Measurements from ENCODE around the gene ZNF565. TPM values are rescaled to one million over a fixed set of nuclear protein-coding genes. Genes with fewer than 3 reads are reported as not detected.
"Not testable (repeated sequence)": the region's sequence is repeated elsewhere in the genome, so short reads cannot be mapped to it uniquely, and the experiment has no call there.

Gene ZNF565
- total RNA-seq, 2 donors from 2014 or later: 4.5 to 4.8 TPM

DNA sequence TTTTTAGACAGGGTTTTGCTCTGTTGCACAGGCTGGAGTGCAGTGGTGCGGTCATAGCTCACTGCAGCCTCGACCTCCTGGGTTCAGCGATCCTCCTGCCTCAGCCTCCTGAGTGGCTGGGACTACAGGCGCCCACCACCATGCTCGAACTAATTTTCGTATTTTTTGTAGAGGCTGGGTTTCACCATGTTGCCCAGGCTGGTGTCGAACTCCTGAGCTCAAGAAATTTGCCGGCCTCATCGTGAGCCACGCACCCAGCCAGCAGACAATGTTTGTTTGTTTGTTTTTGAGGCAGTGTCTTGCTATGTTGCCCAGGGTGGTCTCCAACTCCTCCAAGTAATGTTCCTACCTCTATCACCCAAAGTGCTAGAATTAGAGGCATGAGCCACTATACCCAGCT lies 61.3 kb downstream of the ZNF565 start:
- ATAC-seq: no peak
- intact Hi-C loops (cut with DNase I): no loop called here
- DNase-seq: no peak

DNA sequence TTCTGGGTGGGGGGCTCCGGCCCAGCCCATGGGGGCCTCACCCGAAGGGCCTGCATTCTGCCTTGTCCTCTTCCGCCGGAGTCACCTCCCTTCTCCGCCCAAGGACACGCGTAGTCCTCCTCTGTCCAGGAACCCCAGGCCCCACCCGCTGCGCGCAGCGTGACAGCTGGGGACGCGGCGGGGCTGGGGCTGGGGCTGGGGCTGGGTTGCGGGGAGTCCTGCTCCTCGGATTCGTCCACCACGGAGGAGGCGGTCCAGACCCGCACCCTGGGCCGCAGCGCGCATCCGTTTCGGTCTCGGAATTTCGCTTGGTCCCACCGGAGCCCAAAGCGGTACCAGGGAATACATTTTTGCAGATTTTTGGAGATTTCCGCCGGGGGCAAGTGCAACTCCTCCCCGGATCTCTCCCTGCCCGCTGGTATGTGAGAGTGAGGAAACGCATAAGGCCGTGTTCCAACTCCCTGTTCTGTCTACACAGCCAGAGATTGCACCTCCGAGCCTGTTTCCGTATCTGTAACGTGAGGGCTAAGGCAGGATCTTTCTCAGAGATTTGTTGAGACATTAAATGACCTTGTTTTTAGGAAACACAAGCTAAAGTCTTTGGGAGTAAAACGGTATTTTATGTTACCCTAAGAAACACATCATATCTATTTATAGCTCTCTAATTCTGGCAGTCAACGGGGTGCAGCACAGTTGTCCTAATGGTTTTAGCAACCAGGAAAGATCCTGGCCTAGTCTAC lies 61.9 kb downstream of the ZNF565 start, which contains the start of gene COX7A1:
COX7A1 (minus strand) TSS at position 96 of the 740 bp plus-strand sequence; CDS start at position 56, 40 bp downstream.
- intact Hi-C loops (cut with DNase I): no loop called here
- ATAC-seq (peak; percentile 90 to 91), DNase-seq (peak; percentile 84)

DNA sequence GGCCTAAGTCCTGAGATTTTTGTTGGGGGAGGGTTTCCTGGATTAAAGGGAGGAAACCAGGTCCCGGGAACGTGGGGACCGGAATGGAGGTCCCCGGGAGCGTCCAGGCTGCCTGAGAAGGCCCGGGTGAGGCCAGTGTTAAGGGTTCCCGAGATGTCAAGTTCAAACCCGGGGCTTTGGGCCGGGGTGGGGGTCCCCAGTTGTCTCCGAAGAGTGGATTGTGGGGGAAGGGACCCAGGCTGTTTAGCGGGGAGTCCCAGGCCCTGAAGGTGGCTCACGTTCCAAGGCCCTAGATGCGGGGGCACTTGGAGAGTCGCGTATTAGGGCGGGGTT lies 62.5 kb downstream of the ZNF565 start:
- DNase-seq (no peak), ATAC-seq (peak; percentile 9 to 13)
- intact Hi-C loops (cut with DNase I): no loop called here

DNA sequence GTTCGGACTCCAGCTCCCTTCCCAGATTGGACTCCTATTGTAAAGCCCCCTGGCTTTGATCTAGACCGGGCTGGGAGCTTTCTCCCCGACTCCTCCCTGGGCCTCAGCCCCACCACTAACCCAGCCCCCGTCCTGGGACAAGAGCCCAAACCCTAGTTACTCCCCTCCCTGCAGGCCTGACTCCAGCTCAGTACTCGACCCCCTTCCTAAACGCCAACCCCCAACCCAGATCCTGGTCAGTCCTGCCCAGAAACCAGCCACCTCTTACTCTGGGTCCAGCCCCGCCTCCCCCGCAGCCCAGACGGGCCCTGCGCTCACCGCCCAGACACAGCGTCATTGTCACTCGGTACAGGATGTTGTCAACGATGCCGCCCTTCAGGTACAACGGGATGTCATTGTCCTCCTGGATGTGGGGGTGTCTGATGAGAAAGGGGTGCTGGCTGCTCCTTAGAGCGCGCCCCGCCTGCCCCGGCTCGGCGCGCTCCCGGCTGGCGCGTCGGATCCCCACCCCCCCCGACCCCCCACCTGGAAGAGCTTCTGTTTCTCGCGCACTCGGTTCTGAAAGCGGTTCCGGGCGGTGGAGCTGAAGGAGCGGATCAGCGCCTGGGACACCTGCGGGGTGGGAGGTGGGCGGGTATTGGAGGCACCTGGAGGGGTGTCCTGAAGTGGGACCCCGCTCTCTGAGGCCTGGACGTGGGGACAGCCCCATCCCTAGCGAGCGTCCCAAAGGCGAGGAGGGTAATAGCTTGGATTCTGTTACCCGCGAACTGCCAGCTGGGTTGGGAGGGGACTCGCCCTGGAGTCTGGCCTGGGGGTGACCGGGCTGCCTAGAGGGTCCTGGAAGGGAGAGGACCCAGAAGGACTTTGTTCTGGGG lies 63.1 kb downstream of the ZNF565 start:
- peak; percentile 79 for DNase-seq
- ATAC-seq: peak; percentile 65 to 76
- intact Hi-C loops (cut with DNase I): no loop called here

DNA sequence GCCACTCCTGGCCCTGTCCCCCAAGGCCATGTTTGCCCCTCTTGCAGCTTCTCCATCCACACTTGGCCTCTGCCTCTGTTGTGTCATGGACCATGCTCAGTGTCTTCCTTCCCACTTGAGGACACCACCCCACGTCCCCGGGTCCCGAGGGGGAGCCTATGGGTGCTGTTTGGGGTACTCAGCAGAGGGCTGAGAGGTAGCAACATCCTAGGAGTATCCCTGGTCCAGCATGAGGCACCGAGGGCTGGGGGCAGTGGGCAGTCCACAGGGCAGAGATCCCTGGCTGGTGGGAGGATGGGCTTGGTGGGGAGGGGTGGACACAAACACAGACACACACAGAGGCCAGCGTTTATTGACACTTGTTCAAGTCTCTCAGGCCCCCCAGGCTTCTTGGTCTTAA lies 63.9 kb downstream of the ZNF565 start:
- DNase-seq (no peak), ATAC-seq (peak in 1 of 2 donors; percentile 1)
- intact Hi-C loops (cut with DNase I): no loop called here

DNA sequence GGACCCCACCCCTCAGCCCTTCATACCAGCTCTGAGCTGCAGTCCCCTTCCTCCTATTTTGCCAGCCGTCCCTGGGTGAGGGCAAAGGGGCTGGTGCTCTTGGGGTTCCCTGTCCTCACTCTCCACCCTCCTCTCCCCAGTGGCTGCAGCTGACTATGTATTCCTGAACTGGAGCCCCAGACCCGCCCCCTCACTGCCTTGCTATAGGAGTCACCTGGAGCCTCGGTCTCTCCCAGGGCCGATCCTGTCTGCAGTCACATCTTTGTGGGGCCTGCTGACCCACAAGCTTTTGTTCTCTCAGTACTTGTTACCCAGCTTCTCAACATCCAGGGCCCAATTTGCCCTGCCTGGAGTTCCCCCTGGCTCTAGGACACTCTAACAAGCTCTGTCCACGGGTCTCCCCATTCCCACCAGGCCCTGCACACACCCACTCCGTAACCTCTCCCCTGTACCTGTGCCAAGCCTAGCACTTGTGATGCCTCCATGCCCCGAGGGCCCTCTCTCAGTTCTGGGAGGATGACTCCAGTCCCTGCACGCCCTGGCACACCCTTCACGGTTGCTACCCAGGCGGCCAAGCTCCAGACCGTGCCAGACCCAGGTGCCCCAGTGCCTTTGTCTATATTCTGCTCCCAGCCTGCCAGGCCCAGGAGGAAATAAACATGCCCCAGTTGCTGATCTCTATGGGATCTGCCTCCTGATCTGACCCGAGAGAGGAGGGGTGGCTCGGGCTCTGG lies 64.6 kb downstream of the ZNF565 start:
- ATAC-seq: no peak
- intact Hi-C loops (cut with DNase I): no loop called here
- DNase-seq: no peak

DNA sequence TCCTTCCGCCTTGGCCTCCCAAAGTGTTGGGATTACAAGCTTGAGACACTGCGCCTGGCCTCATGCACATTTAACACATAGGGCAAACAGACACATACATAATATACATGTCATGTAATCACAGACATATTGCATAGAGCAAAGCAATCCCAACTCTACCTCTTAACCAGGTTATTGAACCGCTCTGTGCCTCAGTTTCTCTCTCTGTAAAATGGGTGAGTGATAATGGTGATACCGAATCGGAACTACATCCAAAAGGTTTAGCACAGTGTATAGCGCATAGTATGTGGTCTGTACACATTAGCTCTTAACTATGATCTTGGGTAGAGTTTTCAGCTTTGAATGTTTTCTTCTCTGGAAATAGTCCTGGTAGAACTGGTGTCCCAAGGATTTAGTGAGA lies 69.8 kb downstream of the ZNF565 start:
- ATAC-seq: no peak
- no peak for DNase-seq
- intact Hi-C loops (cut with DNase I): no loop called here

DNA sequence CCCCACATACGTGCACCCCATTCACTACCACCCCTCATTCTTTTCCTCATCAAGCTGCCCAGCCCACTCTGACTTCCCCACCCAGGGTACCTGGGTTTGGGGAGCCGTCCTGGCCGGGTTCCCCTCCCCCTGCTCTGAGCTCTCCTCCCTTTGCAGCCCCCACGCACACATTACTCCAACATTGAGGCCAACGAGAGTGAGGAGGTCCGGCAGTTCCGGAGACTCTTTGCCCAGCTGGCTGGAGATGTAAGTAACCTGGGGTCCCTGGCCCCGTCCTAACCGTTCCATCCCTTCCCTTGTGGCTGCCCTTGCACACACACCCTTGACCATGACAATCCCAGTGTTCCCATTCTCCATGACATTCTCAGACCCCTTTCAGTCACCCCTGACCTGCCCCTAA lies 72.0 kb downstream of the ZNF565 start:
- DNase-seq (no peak), ATAC-seq (no peak)
- intact Hi-C loops (cut with DNase I): no loop called here

DNA sequence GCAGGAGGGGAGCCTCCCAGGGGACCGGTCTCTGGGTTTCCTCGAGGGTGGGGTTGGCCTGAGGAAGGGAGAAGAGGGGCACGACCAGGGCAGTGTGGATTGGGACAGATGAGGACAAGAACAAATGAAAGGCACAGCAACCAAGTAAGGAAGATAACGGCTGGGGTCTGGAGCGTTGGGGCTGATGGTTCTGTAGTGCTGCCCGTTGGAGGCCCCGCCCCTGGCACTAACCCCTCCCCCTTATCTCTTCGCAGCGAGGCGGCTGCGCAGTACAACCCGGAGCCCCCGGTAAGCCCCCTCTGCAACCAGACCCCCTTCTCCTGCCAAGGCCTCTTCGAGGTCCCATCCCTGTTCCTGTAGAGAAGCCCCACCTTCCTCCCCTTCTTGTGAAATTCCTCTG lies 72.4 kb downstream of the ZNF565 start:
- intact Hi-C loops (cut with DNase I): no loop called here
- DNase-seq: no peak
- ATAC-seq: no peak

DNA sequence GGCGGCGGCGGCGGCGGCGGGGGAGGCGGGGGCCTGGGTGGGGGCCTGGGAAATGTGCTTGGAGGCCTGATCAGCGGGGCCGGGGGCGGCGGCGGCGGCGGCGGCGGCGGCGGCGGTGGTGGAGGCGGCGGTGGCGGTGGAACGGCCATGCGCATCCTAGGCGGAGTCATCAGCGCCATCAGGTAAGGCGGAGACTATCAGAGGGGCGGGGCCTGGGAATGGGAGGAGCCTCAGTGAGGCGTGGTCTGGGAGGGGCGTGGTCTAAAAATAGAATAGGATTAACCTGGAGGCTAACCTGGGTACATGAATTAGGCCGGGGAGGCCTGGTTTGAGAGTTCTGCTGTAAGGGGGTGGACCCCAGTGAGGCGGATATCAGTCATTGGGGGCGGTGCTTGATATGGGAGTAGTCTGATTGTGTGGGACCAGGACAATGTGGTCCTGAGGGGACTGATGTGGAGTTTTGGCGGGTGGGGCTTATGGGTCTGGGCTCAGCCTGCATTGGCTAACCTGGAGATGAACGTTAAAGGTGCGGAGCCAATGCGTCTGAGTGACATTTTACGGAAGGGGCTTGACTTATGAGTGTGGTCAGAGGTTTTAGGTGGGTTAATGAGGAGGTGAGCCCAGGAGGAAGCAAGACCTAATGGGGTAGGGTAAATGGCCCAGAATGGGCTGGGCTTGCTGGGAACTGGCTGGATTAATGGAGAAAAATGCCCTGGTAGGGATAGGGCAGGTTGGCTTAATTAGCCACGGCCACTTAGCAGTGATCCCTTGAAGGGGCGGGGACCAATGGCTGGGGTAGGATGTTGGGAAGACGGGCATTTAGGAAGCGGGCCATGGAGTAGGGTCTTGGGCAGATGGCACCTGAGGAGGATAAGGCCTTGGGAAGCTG lies 73.2 kb downstream of the ZNF565 start:
- intact Hi-C loops (cut with DNase I): no loop called here
- ATAC-seq: peak; percentile 79 to 80

DNA sequence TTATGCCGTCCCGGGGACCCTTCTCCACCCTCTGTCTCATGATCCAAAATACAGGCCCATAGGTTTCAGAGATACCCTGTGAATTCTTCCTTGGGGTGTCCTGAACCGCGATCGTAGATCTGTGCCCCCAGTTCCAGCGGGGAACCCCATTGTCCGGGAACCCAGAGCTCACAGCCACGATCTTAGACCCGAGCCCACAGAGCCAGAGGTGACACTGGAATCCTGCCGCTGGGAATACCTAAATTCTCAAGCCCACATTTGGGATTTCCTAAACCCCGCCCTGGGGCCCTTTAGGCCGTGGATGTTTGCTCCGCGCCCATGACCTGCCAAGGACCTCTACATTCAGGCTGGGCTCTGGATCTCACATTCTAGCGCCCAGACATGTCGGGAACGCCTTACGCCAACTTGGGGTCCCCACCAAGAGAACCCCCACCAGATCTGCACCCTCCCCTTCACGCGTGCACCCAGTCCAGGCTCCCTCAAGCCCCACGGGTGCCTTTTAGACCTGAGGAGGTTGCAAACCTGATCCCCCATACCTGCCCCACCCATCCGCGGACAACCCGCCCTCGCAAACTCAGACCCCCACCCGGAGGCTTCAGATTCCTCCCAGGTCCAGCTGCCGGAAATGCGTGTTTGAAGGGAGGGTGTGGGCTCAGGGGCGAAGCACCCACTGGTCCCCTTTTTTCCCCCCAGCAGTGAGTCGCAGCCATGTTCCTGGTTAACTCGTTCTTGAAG lies 74.0 kb downstream of the ZNF565 start:
- peak; percentile 65 for DNase-seq
- intact Hi-C loops (cut with DNase I): no loop called here
- peak; percentile 24 to 35 for ATAC-seq

More for the DNA sequence above, 73.2 kb downstream of the ZNF565 start:
- DNase-seq: peak; percentile 89

DNA sequence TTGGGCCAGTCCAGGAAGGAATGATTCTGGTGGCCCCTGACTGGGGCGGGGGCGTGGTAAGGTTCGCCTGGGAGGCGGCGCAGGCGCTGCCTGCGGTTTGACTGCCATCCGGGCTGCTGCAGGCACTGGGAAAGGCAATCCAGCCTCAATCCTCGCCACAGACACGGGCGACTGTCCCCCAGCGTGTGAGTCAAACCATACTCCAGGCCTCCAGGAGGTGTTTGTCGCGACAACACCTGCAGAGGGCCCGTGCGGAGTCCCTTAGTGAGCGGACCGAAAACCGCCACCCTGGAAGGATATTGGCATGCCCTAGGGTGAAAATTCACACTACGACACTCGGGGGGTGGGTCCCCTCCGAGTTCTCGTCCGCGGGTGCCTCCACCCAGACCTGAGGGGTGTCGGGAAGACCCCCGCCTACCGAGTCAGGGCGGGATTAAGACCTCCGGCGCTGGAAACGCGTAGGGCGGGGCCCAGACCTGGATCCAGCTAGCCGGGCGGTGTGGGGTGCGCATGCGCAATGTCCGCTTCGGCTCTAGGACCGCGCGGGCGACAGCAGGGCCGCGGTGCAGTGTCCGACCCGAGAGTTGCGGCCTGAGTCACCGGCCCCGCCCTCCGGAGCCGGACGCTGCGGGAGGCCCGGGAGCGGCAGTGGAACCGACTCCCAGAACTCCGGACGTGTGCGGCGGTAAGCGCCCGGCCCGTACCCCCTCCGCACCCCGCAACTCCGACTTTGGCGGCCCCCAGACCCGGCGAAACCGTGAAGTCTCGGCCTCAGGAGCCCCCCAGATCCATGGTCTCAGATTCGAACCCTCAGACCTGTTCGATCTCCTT lies 74.8 kb downstream of the ZNF565 start, which contains the start of gene CAPNS1:
CAPNS1 (plus strand) TSS at position 594 of the 831 bp plus-strand sequence. CDS start 946 bp downstream, outside the sequence.
- DNase-seq (peak; percentile 99), ATAC-seq (peak; percentile 93)
- intact Hi-C loops (cut with DNase I): no loop called here

DNA sequence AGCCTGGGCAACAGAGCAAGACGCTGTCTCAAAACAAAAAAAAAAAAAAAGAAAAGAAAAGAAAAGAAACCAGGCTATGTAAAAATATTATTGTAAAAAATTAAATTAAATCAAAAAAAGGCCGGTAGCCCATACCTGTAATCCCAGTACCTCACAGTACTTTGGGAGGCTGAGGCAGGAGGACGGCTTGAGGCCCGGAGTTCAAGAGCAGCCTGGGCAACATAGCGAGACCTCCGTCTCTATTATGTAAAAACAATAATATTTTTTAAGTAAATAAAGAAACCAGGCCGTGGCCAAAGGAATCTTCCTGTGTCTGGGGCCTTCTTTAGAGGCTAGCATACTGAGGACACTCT lies 75.4 kb downstream of the ZNF565 start:
- ATAC-seq (no peak), DNase-seq (no peak)
- intact Hi-C loops (cut with DNase I): no loop called here

DNA sequence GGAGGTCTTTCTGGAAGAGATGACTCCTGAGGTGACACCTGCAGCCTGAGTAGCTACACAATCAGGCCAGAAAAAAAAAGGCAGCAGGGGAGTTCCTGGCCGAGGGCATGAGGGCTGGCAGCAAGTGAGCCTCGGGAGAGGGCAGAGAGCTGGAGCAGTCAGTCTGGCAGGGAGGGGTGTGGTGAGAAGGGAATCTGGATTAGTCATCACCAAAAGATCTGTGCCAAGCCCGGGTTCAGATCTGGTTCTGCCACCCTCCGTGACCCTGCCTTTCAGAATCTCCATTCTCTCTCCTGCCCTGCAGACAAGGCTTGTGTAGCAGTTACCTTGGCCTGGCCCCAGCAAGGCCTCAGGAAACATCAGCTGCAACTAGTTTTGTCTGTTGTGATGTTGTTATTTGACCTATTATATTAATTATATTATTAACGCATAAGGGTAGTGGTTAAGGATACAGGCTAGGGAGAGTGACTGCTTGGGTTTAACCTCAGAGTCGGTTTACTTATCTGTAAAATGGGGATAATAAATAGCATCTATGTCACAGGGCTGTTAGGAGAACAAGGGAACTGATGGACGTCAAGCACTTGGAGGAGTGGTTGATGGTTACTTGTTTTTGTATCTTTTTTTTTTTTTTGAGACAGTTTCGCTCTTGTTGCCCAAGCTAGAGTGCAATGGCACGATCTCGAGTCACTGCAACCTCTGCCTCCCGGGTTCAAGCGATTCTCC lies 77.3 kb downstream of the ZNF565 start:
- intact Hi-C loops (cut with DNase I): no loop called here
- peak; percentile 72 for DNase-seq
- ATAC-seq: peak in 1 of 2 donors; percentile 47

DNA sequence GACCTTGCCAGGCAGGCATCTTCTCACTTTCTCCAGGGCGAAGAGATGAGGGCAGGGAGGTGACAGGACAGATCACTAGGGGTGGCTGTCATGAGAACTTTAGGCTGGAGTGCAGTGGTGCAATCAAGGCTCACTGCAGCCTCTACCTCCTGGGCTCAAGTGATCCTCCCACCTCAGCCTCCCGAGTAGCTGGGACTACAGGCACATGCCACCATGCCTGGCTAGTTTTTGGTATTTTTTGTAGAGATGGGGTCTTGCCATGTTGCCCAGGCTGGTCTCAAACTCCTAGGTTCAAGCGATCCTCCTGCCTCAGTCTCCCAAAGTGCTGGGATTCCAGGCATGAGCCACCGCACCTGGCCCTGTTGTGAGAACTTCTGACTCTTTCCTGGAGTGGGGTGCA lies 79.6 kb downstream of the ZNF565 start:
- intact Hi-C loops (cut with DNase I); ATAC-seq; DNase-seq: not testable (repeated sequence)

Data from left cardiac atrium (tissue), 4 donors.